Measurements from ENCODE around the gene SIRT7. TPM values are rescaled to one million over a fixed set of nuclear protein-coding genes. Genes with fewer than 3 reads are reported as not detected.

Gene SIRT7
- total RNA-seq, 1 donor from 2014 or later = 6.2 TPM

DNA sequence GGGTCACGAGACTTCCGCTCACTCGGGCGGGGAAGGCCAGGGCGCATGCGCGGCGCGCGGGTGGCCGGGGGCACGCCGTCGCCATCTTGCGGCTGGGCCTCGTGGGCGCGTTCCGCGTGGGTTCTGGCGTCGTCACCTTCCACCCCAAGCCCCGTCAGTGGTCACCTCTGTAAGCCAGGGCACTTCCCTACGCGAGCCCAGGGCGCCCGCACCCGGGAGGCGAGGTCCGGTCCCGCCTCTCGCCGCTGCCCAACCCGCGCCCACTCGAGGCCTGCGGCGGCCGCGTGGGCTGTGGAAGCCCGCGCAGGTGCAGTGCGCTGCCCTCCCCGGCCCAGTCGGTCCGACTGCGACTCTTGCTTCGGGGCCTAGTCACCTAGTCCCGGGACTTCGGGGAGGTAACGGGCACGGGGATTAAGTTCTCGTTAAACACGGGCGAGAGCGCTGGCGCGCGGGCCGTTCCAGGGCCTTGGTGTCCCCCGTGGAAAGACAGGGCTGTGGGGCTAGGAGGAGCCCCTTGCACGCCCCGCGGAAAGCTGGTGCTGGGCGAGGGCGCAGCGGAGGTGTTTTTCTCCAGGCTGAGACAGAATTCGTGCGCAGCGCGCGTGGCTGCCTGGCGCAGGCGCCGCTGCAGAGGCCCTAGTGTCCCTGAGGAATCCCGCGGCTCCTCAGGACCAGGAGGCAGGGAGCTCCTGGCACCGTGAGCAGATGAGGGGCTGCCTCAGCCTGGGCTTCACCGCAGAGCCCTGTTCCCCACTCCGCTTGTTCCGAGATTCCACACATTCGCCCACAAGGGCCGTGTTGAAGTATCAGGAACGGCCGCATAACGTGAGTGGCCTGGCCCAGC is 46.4 kb downstream of the SIRT7 start:
- peak; percentile 44 for ATAC-seq
- intact Hi-C loops (cut with DNase I) = no loop called here
- peak; percentile 97 for DNase-seq (ENCODE audit: missing footprints)

DNA sequence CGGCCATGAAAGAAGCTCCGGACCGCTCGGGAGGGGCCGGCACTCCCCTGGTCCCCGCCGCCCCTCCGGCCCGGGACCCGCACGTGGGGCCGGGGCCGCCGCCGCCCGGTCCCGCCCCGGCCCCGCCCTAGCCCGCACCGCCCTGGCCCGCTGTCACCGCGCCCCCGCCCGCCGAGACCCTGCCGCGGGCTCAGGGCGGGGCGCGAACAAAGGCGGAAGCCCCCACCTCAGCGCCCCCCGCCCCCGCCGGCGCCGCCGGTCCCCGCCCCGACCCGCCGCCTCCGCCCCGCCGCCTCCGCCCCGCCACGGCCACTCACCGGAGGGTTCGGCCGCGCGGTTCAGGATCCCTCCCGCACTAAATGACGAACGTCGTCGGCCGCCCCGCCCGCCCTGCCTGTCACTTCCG is 47.0 kb downstream of the SIRT7 start, which contains the start of gene ARHGDIA:
ARHGDIA (minus strand) TSS at position 357 of the 406 bp plus-strand sequence. CDS start 1,407 bp downstream, outside the sequence.
- no peak for DNase-seq (ENCODE audit: missing footprints)
- intact Hi-C loops (cut with DNase I) = no loop called here
- peak; percentile 73 for ATAC-seq

DNA sequence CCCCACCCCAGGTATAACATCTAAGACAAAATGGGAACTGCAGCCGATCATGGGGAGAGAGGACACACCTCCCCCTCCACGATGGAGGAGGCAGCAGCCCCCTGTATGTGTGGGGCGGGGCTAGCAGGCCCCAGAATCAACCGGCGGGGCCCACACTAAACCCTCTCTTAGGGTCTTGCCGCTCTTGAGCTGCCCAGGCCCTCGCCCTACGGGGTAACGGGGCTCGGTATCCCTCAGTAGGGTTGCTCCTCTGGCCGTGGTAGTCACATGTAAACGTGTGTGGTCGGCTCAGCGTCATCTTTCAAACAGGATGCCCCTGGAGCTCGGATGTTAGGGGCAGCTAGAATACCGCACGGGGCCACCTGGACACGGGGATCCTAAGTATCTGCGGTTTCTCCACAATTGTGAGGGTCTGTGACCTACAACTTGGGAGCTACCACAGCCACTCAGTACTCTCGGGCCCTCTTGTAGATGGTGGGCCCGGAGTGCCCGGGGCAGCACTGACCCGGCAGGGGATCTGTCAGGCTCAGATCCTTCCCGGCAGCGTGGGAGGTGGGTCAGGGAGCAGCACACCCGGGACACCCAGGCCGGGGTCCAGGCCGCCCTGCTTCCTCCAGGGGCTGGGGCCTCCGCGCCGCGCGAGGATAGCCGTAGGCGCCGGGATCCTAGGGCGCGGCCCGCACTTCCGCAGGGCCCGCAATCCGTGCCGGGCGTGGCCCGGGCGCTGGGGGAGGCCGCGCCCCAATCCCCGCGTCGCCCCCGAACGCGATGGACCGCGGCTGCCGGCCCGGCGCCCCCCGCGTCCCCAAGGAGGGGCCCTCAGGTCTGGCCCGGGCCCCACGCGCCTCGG is 47.6 kb downstream of the SIRT7 start:
- DNase-seq (ENCODE audit: missing footprints) (peak; percentile 79), ATAC-seq (no peak)
- intact Hi-C loops (cut with DNase I) = no loop called here

DNA sequence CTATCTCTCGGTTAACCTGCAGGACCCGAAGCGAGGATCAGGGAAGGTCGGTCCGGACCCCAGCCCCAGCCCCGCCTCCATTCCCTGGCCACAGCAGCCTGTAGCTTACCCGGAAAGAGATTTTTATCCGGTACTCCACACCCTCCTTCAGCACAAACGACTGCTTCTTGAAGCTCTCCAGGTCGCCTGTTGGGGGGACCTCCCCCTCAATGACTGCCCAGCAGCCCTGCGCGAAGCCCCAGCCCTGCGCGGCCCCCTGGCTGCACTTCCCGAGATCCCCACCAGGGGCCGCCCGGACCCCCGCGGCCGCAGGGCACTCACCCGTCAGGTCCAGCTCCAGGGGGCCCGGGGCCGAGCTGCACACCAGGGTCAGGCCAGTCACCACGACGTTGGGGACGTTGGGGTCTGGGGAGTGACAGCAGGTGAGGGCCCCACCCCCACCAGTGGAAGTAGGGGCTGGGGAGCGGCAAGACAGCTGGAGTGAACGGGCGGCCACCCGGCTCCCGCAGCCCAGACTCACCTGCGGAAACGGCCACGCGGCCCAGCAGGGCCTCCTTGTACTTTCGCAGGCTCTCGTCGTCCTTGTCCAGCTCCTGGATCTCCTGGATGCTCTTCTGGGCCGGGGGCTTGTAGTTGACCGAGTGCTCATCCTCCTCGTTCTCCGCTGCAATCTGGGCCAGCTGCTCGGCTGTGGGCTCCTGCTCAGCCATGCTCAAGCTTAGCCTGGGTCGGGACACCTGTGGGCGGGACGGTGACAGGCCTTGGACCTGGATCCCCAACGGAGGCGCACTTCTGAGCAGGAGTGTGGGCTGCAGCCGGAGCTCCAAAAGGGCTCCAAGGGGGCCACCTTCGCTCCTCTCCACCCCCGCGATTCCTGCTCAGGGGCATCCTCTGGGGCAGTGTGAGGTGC is 48.5 kb downstream of the SIRT7 start:
- peak; percentile 85 for DNase-seq (ENCODE audit: missing footprints)
- intact Hi-C loops (cut with DNase I) = no loop called here
- ATAC-seq = peak; percentile 21

DNA sequence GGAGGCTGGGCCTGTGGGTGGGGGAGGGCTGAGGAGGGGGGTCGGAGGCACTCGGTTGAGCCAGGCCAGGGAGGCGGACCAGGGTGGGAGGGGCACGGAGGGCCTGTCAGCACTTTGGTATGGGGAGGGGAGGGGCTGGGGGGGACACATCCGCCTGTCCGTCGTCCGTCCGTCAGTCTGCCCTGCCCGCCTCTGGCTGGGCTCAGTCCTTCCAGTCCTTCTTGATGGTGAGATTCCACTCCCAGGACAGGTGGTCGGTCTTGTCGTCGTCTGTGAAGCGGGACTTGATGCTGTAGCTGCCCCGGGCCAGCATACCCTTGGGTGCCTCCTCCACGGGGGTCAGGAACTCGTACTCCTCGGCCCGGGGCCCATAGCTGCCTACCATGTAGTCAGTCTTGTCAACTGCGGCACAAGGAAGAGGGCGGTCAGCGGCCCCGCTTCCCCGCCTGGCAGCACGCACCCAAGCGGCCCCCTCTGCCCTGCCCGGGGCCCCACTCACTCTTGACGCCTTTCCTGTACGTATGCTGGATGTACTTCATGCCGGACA is 49.2 kb downstream of the SIRT7 start:
- DNase-seq (ENCODE audit: missing footprints) (no peak), ATAC-seq (no peak)
- intact Hi-C loops (cut with DNase I) = no loop called here

DNA sequence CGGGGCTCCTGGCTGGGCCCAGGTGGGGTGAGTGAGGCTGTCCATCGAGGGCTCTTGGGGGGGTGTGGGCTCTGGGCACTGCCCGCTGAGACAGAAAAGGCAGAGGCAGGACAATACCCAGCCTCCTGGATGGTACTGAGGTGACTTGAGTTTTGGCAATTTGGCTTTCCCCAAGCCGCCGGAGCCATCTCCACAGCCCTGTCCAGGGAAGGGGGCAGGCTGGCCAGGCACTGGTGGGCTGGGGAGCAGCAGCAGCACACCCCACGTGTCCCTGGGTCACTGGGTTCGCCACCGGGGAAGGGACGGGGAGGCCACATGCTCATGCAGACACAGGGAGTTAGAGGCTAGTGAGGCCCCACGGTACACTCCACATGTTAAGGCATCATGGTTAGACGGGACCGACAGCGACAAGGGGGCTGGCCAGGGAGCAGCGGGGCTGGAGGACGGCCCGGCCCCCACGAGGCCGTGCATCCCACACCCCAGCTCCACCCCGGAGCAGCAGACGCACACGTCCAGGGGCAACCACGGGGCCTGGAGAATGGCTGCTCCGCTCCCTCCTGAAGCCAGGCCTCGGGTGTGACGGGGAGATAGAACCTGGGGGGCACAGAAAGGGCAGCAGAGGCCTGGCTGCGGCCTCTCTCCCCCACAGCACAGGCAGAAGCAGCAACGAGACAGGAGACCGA is 49.8 kb downstream of the SIRT7 start:
- DNase-seq (ENCODE audit: missing footprints) (no peak), ATAC-seq (no peak)
- intact Hi-C loops (cut with DNase I) = no loop called here

DNA sequence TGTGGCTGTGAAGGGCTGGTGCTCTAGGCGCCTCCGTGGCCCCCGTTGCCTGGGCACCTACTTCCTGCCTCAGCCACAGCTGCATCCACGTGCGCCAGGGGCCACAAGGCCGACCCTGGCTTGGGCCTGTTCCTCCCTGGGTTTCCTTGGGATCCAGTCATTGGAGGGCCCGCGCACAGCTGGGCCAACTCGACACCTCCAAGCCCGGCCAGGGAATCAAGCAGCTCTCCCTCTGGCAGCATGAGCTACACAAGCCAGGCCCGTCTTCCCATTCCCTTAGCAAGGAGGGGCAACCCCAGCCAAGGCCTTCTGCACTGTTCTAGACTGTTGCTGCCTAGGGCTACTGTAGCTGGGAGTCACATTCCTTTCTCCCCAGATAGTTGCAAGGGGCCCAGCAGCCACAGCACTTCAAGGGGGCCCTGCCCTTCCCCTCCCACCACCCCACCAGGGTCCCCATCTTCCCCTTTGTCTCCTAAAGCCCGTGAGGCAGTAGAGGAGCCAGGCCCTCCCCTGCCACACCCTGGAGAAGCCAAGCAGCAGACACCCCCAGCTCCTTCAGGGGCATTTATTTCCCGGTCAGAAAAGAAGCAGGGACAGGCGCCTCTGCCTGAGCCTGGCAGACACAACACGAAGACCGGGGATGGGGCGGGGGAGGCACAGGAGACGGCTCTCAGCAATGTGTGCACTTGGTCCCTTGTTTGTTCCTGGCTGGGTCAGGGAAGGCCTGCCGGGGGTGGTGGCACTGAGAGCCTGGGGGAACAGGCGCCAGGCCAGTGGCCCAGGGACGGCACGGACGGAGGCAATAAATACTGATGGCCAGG is 50.6 kb downstream of the SIRT7 start:
- intact Hi-C loops (cut with DNase I) = no loop called here
- no peak for ATAC-seq
- no peak for DNase-seq (ENCODE audit: missing footprints)

DNA sequence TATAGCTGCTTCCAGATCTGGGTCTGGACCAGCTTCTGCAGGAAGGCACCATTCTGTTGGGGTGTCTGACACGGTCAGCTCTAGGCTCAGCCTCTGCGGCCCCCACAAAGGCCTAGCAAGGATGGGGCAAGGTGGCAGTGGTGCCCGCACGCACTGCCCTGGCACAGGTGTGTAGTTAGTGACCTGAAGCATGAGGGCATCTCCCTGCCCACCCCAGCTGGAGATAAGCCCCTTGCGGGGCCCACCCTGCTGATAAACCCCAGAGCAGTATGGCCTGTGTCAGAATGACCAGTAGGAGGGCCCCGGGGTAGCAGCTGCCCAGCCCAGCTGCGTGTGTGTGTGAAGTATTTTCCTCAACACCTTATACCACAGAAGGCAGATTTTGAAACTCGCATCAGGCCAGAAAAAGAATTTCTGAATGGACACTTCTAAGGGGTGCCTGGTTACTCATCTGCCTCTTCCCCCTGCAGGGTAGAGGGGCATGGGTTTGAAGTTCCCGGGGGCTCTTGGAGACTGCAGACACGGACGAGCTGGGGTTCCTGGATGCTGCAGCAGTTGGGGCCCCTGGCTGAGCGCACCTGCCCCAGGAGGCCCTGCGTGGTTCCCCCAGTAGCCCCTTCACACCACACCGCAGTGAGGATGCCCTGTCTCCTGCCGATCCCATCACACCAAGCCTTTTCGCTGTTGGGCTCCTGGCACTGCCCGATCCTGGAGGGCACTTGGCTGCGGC is 51.4 kb downstream of the SIRT7 start:
- ATAC-seq = no peak
- DNase-seq (ENCODE audit: missing footprints) = no peak
- intact Hi-C loops (cut with DNase I) = no loop called here

DNA sequence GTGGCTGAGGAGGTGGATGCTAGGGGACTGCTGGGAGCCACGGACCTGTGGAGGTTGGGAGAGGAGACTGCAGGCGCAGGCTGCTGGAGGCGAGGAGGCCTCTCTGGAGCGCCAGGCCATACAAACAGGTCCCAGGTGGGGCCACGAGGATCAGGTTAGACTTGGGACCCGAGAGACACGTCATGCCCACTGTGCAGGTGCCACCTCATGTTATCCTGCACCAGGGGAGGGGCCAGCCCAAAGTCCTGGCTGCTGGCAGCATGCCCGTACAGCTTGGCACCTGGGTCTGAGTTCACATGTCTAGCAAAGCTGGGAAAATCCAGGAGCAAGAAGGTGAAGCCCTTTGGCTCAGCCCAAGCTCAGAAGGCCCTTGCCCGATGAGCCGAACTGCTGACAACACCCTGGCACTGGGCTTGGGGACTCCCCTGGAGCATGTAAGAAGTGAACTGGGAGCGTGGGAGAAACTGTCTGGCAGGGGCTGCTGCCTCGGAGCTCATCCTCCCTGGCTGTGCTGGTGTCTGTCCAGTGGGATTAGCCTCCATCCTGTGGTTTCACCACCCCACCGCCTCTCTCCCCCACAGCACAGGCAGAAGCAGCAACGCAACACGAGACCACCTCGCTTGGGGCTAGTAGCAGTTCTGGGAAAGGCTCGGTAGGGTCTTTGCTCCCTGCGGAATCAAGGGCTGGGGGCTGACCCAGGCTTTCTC is 52.1 kb downstream of the SIRT7 start:
- intact Hi-C loops (cut with DNase I) = no loop called here
- DNase-seq (ENCODE audit: missing footprints) = no peak
- ATAC-seq = no peak

DNA sequence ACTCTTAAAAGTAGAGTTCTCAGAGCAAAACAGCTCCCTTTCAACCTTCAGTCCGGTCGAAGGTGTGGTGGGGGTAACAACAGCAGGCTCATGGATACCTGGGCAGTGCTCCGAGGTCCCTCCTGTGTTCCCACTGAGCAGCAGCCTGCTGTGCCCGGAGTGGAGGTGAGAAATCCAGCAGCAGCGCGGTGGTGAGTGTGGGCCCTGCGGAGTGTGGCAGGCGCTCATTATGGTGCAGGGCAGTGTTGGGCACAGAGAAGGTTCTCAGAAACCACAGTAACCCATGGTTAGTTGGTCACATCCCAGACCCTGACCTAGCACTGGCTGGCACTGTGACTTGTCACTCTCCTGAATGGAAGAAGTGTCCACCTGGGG is 52.6 kb downstream of the SIRT7 start:
- intact Hi-C loops (cut with DNase I) = no loop called here
- DNase-seq (ENCODE audit: missing footprints) (no peak), ATAC-seq (no peak)

DNA sequence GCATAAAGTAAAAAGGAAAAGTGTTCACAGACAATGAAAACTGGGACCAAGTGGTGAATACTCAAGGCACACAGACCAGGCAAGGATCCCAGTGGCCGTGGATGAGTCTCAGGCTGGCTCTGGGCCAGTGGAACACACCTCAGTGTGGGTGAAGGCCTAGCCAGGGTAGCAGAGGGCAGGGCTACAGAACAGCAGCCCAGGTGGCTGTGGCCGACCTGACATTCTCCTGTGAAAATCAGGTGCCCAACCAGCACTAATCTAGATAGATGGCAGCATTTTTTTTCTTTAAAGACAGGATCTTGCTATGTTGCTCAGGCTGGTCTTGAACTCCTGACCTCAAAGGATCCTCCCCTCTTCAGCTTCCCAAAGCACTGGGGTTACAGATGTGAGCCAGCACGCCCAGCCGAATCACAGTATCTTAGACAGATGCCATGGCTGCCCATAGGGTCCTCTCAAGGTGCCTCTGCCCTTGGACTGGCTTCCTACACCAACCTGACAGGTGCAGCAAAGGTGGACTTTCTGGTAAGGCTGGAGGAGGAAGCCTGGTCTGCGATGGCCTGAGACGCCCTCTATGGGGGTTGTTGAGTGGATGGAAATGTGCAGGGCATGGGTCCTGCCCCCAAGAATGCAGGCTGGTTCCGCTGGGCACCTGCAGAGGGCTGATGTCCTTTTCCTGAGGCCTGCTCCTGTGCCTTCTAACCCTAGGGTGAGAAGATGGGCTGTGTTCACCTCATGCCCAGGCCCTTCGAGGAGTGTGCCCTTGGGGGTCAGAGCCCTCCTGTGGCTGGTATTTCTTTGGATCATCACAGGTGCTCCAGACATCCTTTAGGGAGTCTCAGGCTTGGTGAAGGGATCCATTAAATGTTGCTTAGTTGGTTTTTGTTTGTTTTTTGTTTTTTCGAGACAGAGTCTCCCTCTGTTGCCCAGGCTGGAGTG is 53.9 kb downstream of the SIRT7 start:
- intact Hi-C loops (cut with DNase I) = no loop called here
- DNase-seq (ENCODE audit: missing footprints) = no peak
- no peak for ATAC-seq

DNA sequence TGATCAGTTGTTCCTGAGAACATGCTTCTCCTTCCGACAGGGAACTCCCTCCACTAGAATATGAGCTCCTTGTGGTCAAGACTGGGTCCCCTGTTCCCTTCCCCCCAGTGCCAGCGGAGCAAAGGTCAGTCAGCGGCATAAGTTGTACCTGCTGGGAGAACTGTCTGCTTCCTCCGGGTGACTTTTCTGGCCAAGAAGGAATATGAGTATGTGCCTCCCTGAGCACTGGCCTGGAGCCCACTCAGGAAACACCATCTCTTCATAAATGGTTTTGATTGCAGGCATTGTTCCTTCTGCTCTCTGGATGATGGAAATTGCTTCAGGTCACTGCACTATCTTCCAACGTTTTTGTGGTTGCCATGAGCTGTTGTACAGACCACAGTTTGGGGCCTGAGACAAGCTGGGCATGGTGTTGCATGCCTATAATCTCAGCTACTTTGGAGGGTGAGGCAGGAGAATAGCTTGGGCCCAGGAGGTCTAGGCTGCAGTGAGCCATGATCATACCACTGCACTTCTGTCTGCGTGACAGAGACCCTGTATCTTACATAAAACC is 54.8 kb downstream of the SIRT7 start:
- intact Hi-C loops (cut with DNase I) = no loop called here
- no peak for ATAC-seq
- DNase-seq (ENCODE audit: missing footprints) = no peak

All from Right ventricle myocardium inferior (tissue), 1 donor.